ENCODE data around the gene PDHA1. TPM values are rescaled to one million over a fixed set of nuclear protein-coding genes. Genes with fewer than 3 reads are reported as not detected.

PDHA1 gene
- total RNA-seq, result 100 to 1,000 TPM in 1 of 4 donors, 10 to 100 TPM in 3; 55.3 to 163 (median 73.9) TPM

GRCh38 chrX:19343535-19344408 lies at the start of gene PDHA1:
Gene PDHA1 (plus strand): TSS chrX:19343927. CDS start chrX:19344038, 111 bp downstream.
- no peak for TF ChIP-seq CTCF (IDR thresholded peaks at IDR 0.05; ENCODE audit: low read depth)

GRCh38 chrX:19303256-19303880 lies 40.4 kb upstream of the PDHA1 start:
- no peak for TF ChIP-seq CTCF (IDR thresholded peaks at IDR 0.05; ENCODE audit: low read depth)

- TF ChIP-seq CTCF (IDR thresholded peaks at IDR 0.05; ENCODE audit: low read depth), result no peak
These were observed 17.2 kb upstream of the PDHA1 start for GRCh38 chrX:19326567-19326966.

- TF ChIP-seq CTCF (IDR thresholded peaks at IDR 0.05; ENCODE audit: low read depth), result no peak
These were observed 11.9 kb upstream of the PDHA1 start for GRCh38 chrX:19331831-19332230.

- TF ChIP-seq CTCF (IDR thresholded peaks at IDR 0.05; ENCODE audit: low read depth), result no peak
These were observed 10.7 kb upstream of the PDHA1 start for GRCh38 chrX:19332983-19333382.

GRCh38 chrX:19334945-19335626 lies 8.6 kb upstream of the PDHA1 start:
- TF ChIP-seq CTCF (IDR thresholded peaks at IDR 0.05; ENCODE audit: low read depth), result no peak

Measured in subcutaneous adipose tissue (tissue), 4 donors.